Measurements from ENCODE around the gene SLC22A23.

SLC22A23 gene

GRCh38 chr6:3471711-3472110, 14.9 kb upstream of the SLC22A23 start:
- no peak for DNase-seq

DNA sequence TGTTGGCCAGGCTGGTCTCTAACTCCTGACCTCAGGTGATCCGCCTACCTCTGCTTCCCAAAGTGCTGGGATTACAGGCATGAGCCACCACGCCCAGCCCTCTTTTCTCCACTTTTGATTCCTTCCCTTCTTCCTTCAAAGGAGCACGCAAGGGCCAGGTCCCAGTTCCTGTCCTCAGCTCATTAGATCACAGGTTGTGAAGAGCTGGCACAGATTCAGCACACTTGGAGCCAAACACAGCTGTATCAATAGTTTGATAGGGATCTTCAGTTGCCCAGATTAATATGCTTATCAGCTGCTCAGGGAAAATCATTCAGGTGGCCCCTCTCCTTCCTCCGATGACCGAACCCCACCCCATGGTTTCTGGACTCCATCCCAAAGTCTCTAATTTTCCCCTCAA, 14.4 kb upstream of the SLC22A23 start:
- DNase-seq = no peak

DNA sequence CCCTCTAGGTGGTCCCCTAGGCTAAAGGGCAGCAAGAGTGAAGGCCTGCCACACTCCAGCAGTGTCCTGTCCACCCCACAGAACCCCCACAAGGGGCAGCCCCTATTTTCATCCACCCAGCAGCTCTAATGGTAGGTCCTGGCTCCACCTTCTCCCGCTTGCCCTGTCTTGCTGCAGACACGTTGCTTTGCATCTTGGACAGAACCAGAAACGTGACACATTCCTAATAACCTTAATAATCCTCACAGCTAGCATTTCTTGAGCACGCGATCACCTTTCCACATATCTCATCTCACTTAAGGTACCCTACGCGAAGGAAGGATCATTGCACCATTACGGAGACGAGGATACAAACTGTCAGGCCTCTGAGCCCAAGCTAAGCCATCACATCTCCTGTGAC, 11.7 kb upstream of the SLC22A23 start:
- no peak for DNase-seq

DNA sequence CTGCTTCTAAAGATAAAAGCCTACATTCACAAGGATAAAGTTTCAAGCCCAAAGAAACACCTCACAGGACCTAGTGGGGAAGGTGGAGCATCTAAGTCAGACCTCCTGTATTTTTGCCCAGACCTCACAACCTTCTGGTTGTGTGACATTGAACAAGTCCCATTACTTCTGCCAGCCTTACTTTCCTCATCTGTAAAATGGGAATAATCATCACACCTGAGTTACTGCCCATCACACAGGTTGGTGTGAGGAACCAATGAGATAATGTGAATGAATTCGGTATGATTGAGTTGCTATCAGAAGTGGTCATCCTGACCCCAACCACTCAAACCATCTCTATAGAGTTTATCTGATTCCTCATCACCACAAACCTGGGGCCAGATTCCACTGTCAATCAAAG, 11.1 kb upstream of the SLC22A23 start:
- no peak for DNase-seq

- DNase-seq = no peak
These were observed 9.8 kb upstream of the SLC22A23 start for GRCh38 chr6:3466488-3467219.

DNA sequence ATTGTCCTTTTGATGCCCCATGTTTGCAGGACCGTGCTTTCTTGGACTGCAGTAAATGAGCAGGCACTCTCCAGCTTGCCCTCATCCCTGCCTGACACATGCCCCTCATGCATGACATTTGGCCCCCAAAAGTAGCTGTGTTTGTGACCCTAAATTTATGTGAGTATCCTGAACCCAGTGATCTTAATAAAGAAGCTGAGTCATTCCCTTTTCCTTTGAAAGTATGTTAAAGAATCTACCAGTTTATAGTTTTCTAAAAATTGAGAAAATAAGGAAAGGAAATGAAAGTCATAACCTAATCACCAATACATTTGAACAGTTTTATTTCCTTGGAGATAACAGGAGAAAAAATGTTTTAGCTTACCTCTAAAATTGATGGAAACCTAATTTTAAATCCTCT, 3.4 kb upstream of the SLC22A23 start:
- no peak for DNase-seq

DNA sequence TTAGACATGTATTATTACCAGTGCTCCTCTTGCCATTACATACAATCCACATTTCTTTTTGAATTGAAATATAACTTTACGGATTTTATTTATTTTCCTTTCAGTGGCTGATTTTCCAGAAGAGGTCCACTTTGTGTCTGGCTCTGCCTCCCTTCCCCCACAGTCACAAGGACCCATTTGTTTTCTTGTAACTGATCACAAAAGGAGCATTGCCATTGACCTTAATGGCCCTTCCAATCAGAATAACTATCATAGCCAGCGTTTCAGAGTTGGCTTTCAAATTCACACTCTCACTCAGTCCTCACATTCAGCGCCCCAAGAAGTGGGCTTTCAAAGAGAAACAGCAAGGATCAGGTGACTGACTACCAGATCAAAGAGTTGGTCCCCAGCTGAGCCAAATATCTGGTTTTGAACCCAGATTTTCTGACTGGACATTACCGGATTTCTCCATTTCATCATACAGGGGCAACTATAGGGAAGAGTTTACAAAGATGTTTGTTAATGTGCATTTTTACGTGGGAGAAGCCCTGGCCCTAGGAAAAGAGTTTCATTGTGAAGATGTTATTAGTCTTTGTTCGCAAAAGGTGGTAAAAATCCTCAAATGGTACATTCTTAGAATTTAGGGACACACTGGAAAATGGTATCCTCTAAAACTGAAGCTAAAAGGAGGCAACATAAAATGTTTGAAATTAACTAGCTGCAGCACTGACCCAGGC, 2.0 kb upstream of the SLC22A23 start:
- DNase-seq = no peak

DNA sequence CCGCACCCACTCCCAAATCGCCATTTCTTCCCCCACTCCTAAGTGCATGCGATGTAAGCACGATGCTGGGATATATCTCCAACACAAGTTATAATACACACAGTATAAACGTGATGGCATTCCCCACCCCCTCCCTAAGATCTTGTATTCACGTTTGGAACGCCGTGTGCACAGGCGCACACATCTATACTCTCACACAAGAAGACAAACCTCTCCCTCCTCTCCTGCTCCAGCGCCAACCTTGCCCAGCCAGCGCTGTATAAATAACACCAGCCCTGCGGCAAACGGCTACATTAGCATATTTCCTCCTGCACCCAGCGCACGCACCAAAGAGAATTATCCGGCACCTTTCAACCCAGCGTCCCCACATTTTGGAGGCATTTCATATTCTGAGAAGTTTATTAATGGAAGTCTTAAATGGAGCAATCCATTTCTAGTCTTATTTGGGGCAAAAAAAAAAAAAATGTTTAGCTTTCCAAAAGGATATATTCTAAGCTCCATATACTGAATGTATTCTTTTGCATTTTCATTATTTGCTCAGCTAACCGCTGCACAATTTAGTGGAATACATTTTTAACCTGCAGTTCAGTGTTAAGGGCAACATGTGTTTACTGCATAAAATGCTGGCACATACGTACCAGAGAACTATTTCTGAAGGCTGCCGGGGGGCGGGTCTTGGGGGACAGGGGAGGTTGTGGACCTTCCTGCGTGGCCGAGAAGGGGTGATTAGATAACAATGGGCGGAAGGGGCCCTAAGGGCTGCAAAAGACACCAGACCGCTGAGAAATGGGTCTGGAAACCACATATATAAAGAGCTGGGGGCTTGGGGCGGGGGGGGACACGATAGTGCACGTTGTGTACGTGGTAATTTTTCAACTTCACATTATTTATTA, 1.1 kb upstream of the SLC22A23 start:
- DNase-seq = no peak

- no peak for DNase-seq
These were observed 404 bp downstream of the SLC22A23 start for GRCh38 chr6:3456395-3456897.

- DNase-seq = no peak
These were observed 1.1 kb downstream of the SLC22A23 start for GRCh38 chr6:3455569-3456394.

DNA sequence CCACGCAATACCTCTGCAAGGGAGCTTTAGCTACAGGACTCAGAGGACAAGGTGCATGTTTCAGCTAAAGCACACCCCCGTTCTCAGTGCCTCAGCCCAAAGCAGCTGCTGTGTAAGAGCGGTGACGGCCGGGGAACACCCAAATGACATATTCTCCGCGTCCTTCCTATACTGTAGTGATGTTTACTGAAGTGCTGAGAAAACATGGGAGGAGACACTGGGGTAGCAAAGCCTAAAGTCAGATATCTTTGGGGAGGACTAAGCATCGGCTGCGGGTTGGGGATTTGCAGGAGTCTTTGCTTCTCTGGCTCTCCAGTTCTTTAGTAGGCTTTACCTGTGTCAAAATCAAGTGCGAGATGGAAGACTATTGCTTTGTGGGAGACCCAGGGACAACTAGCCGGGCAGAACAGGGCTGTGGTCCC, 1.7 kb downstream of the SLC22A23 start:
- no peak for DNase-seq

- no peak for DNase-seq
These were observed 2.4 kb downstream of the SLC22A23 start for GRCh38 chr6:3454273-3455010.

DNA sequence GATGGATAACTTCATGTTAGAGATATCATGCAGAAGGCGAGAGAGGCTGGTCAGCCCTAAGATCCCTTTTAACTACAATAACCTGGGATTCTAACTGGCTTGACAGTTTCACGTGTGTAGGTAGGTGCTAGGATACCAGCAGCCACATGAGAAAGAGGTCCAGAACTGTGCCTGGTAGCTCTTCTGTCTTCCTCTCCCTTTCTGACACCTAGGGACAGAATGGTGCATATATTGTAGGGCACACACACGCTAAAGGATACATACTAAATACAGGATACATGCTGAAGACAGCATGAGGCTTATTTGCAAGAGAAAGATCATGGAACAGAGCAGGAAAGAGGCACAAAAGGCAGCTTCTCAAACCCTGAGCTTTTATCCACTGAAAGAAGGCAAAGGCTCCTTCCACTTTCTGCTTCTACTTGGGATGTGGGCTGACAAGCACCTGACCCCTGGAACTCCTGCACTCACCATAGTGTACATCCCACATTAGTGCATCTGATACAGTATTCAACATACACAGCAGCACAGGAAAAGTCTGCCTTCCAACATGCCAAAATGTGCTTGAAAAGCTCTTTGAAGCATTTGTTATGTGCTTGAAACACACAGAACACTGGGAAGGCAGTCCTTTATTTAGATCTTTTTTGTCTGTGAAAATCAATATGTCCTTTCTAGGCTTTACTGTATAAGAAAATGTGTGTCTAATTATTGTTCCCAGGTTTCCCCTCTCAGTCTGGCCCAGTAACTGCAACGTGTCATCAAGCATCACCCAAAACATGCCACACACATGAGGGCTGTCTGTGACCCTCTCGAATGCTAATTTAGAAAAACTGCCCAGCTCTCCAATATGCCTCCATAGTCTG, 3.2 kb downstream of the SLC22A23 start:
- DNase-seq = no peak

DNA sequence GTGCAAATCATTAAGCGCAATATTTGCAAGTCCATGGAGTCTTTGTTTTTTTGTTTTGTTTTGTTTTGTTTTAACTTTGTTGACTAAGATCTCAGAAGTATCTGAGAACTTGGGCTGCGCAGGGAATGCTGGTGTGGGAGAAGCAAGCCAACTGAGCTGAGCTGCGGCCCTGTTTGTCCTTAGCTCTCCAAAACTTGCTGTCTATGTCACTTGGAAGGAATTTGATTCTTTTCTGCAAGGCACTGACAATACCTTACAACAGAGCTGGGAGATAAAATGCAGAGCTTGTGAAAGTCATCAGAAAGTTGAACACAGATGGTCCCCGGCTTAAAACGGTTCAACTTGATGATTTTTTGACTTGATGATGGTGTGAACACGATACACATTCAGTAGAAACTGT, 5.4 kb downstream of the SLC22A23 start:
- no peak for DNase-seq

DNA sequence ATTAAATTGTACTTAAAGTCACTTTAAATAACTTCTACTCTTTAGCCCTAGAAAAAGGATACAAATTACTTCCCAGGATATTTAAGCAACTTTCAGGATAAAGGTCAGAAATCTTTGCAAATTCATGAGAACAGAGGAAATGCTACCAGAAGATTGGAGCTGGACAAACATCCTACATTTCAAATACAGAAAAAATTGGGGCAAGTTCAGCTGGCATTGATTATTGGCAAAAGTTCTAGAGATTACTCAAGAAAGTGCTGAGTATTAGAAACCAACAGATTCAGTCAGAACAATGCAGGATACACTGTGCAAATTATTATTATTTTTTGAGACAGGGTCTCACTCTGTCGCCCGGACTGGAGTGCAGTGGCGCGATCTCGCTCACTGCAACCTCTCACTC, 6.0 kb downstream of the SLC22A23 start:
- DNase-seq = no peak

- DNase-seq = no peak
These were observed 7.0 kb downstream of the SLC22A23 start for GRCh38 chr6:3449750-3450305.

- DNase-seq = no peak
These were observed 7.5 kb downstream of the SLC22A23 start for GRCh38 chr6:3449321-3449720.

DNA sequence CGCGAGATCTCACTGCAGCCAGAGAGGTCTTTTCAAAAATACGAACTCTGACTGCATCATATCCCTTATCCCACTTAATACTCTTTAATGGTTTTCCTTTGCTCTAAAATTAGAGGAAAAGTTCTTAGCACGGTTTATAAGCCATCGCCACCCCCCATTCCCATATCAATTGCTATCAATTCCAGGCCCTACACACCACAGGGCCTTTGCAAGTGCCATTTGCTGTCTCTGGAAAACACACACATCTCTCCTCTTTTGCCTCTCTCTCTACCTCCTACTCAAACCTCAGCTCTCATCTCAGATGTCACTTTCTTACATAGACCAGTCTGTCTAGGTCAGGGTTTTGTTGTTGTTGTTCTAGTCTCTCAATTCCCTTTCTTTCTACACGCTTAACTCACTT, 9.8 kb downstream of the SLC22A23 start:
- DNase-seq = no peak

- no peak for DNase-seq
These were observed 10.7 kb downstream of the SLC22A23 start for GRCh38 chr6:3446184-3446583.
